Astrocyte (in vitro differentiated cells and primary cell): Measurements from ENCODE around the gene KRT80. TPM values are rescaled to one million over a fixed set of nuclear protein-coding genes. Genes with fewer than 3 reads are reported as not detected.
A peak's percentile ranks its signal among the peaks of the same experiment; 100 is the strongest.

Source experiments
- DNase-seq: peaks from one replicate; pipeline ENCODE4 v3.0.0-alpha.2; 2010; ENCODE audit warnings: low read depth
- FAIRE-seq: peaks from 2 replicates; lab custom pipeline; 2011; peaks lifted over from hg19 to GRCh38; lab: Jason Lieb, UNC
- H2AFZ ChIP-seq: 2 replicates; pipeline ENCODE4 v1.6.0; 2012; ENCODE audit warnings: low read depth, low read length, inconsistent platforms
- H3K27ac ChIP-seq: 2 replicates; pipeline ENCODE4 v1.5.1; 2011; ENCODE audit warnings: low read depth, low read length, inconsistent platforms
- H3K27me3 ChIP-seq: 2 replicates; pipeline ENCODE4 v1.6.0; 2011; ENCODE audit warnings: low read length, inconsistent platforms; ENCODE audit not compliant: insufficient read depth
- H3K36me3 ChIP-seq: 2 replicates; pipeline ENCODE4 v1.5.1; 2011; ENCODE audit warnings: low read length, inconsistent platforms; ENCODE audit not compliant: insufficient read depth
- H3K4me1 ChIP-seq: 2 replicates; pipeline ENCODE4 v1.5.1; 2011; ENCODE audit warnings: low read length, inconsistent platforms; ENCODE audit not compliant: insufficient read depth
- H3K4me2 ChIP-seq: 2 replicates; pipeline ENCODE4 v1.6.0; 2012; ENCODE audit warnings: low read length, inconsistent platforms
- H3K4me3 ChIP-seq: 2 replicates; pipeline ENCODE4 v1.5.1; 2011; ENCODE audit warnings: low read depth, mild to moderate bottlenecking, low read length, inconsistent platforms; ENCODE audit not compliant: insufficient read depth
- H3K79me2 ChIP-seq: 2 replicates; pipeline ENCODE4 v1.6.0; 2012; ENCODE audit warnings: mild to moderate bottlenecking, low read length, inconsistent platforms; ENCODE audit not compliant: insufficient read depth
- H3K9ac ChIP-seq: 2 replicates; pipeline ENCODE4 v1.6.0; 2012; ENCODE audit warnings: mild to moderate bottlenecking, low read length, inconsistent platforms
- H3K9me3 ChIP-seq: 2 replicates; pipeline ENCODE4 v1.5.1; 2012; ENCODE audit warnings: low read depth, mild to moderate bottlenecking, low read length, inconsistent platforms; ENCODE audit not compliant: insufficient read depth
- H4K20me1 ChIP-seq: 2 replicates; pipeline ENCODE4 v1.6.0; 2012; ENCODE audit warnings: low read length, inconsistent platforms; ENCODE audit not compliant: insufficient read depth
- H3K27ac Mint-ChIP-seq: one replicate; pipeline ENCODE4 v1.8.0; 2021; ENCODE audit warnings: mild to moderate bottlenecking, mixed read lengths; ENCODE audit not compliant: unreplicated experiment
- H3K27me3 Mint-ChIP-seq: one replicate; pipeline ENCODE4 v1.8.0; 2021; ENCODE audit warnings: low read depth, mixed read lengths; ENCODE audit not compliant: unreplicated experiment
- H3K36me3 Mint-ChIP-seq: one replicate; pipeline ENCODE4 v1.8.0; 2021; ENCODE audit warnings: low read depth, mixed read lengths; ENCODE audit not compliant: unreplicated experiment
- H3K4me1 Mint-ChIP-seq: one replicate; pipeline ENCODE4 v1.8.0; 2021; ENCODE audit warnings: low read depth, mixed read lengths; ENCODE audit not compliant: unreplicated experiment
- H3K4me3 Mint-ChIP-seq: one replicate; pipeline ENCODE4 v1.8.0; 2021; ENCODE audit warnings: mild to moderate bottlenecking, moderate library complexity, mixed read lengths; ENCODE audit not compliant: unreplicated experiment
- H3K9me3 Mint-ChIP-seq: one replicate; pipeline ENCODE4 v1.8.0; 2021; ENCODE audit warnings: mild to moderate bottlenecking, mixed read lengths; ENCODE audit not compliant: unreplicated experiment
- EZH2 ChIP-seq: IDR thresholded peaks from 2 replicates; pipeline ENCODE4 v1.6.1; 2012; ENCODE audit warnings: mild to moderate bottlenecking, low read length, inconsistent platforms; ENCODE audit not compliant: insufficient read depth
- total RNA-seq: library from RNA; stranded (reverse); gene quantifications from 2 replicates; pipeline ENCODE4 v1.2.1, GENCODE V29; 2021
- TF ChIP-seq, protein P1 (sequence below): IDR thresholded peaks from 2 replicates; pipeline ENCODE4 v1.5.1; 2011; ENCODE audit warnings: low read depth, mild to moderate bottlenecking, inconsistent platforms, low read length, moderate library complexity; ENCODE audit not compliant: insufficient read depth

KRT80 gene
- total RNA-seq, 1 donor from 2014 or later = 3.6 TPM

DNA sequence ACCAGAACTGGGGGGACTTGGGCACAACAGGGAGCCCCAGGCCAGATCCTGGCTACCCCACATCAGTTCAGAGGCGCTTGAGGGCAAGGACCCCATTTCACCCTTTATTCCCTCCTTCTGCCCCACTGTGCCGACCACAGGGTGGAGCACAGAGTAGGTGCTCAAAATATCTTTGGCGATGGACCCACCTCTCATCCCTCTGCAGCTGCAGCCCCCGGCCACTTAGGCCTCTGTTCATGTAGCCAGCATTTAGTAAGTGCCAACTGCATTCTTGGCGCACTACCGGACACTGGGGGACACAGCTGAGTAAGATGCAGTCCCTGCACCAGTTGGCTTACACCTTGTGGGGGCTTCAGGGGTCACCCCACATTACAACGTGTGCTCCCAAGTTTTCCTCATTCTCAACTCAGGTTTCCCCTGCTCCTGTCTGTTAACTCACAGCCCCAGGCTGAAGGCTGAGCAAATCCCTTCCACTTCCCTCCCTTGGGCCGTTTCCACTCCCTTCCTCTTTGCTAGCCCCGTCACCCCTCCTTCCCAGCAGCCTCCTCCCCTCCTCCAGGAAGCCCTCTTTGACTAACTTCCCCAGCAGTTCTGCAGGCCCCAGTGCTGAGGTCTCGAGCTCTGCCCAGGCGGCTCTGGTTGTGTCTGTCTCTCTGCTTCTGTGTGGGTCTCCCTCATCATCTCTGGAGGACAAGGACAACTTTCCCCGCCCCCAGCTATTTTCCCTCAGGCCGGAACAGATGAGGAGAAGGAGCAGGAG lies 26.5 kb downstream of the KRT80 start:
- H3K36me3 Mint-ChIP-seq = no peaks in the 10 kb centered on the region
- Histone ChIP-seq H3K36me3 (no peaks in the 10 kb centered on the region), H3K27ac (no peak overlapping the region), H3K4me2 (no peak overlapping the region), H4K20me1 (no peaks in the 10 kb centered on the region), H3K4me1 (peaks cover 17% of the 10 kb centered on the region), H3K9me3 (no peaks in the 10 kb centered on the region), H2AFZ (no peak overlapping the region), H3K79me2 (no peaks in the 10 kb centered on the region), H3K9ac (no peak overlapping the region), H3K27me3 (no peaks in the 10 kb centered on the region), H3K4me3 (no peak overlapping the region)
- H3K27me3 Mint-ChIP-seq = peaks cover 6% of the 10 kb centered on the region
- H3K4me3 Mint-ChIP-seq = no peak overlapping the region
- TF ChIP-seq, protein P1, sequence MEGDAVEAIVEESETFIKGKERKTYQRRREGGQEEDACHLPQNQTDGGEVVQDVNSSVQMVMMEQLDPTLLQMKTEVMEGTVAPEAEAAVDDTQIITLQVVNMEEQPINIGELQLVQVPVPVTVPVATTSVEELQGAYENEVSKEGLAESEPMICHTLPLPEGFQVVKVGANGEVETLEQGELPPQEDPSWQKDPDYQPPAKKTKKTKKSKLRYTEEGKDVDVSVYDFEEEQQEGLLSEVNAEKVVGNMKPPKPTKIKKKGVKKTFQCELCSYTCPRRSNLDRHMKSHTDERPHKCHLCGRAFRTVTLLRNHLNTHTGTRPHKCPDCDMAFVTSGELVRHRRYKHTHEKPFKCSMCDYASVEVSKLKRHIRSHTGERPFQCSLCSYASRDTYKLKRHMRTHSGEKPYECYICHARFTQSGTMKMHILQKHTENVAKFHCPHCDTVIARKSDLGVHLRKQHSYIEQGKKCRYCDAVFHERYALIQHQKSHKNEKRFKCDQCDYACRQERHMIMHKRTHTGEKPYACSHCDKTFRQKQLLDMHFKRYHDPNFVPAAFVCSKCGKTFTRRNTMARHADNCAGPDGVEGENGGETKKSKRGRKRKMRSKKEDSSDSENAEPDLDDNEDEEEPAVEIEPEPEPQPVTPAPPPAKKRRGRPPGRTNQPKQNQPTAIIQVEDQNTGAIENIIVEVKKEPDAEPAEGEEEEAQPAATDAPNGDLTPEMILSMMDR = no peak
- no peak for TF ChIP-seq EZH2
- peak overlapping the region; percentile 62 for H3K27ac Mint-ChIP-seq
- H3K9me3 Mint-ChIP-seq = no peaks in the 10 kb centered on the region
- peaks cover 28% of the 10 kb centered on the region for H3K4me1 Mint-ChIP-seq
- FAIRE-seq (no peak), DNase-seq (no peak)

DNA sequence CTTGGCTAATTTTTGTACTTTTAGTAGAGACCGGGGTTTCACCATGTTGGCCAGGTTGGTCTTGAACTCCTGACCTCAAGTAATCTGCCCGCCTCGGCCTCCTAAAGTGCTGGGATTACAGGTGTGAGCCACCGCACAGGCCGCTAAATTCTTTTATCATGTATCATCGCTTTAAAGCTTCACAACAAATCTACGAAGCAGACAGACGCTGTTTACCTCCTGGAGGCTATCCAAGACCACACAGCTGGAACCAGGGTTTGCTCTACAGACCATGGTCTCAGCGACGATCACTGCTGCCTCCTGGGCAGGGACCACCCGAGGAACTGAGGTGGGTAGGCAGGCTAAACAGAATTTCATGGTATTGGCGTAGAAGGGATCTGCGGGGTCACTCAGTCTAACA lies 27.2 kb downstream of the KRT80 start:
- no peak for FAIRE-seq
- H2AFZ ChIP-seq = no peak overlapping the region
- H3K27ac Mint-ChIP-seq = no peak overlapping the region

More for the DNA sequence above, 27.2 kb downstream of the KRT80 start:
- Histone ChIP-seq H4K20me1 (no peaks in the 10 kb centered on the region), H3K9ac (no peak overlapping the region), H3K36me3 (no peaks in the 10 kb centered on the region), H3K79me2 (no peaks in the 10 kb centered on the region), H3K4me3 (no peak overlapping the region), H3K4me1 (peaks cover 17% of the 10 kb centered on the region), H3K27ac (no peak overlapping the region), H3K4me2 (no peak overlapping the region), H3K27me3 (no peaks in the 10 kb centered on the region), H3K9me3 (no peaks in the 10 kb centered on the region)
- TF ChIP-seq, protein P1 = no peak
- TF ChIP-seq EZH2 = no peak
- Mint-ChIP-seq H3K4me1 (peaks cover 28% of the 10 kb centered on the region), H3K36me3 (no peaks in the 10 kb centered on the region), H3K27me3 (peaks cover 6% of the 10 kb centered on the region), H3K9me3 (no peaks in the 10 kb centered on the region), H3K4me3 (no peak overlapping the region)
- DNase-seq = no peak
